ENCODE data around the gene FTCD.
"Not testable (repeated sequence)": the region's sequence is repeated elsewhere in the genome, so short reads cannot be mapped to it uniquely, and the experiment has no call there.

The FTCD gene

DNA sequence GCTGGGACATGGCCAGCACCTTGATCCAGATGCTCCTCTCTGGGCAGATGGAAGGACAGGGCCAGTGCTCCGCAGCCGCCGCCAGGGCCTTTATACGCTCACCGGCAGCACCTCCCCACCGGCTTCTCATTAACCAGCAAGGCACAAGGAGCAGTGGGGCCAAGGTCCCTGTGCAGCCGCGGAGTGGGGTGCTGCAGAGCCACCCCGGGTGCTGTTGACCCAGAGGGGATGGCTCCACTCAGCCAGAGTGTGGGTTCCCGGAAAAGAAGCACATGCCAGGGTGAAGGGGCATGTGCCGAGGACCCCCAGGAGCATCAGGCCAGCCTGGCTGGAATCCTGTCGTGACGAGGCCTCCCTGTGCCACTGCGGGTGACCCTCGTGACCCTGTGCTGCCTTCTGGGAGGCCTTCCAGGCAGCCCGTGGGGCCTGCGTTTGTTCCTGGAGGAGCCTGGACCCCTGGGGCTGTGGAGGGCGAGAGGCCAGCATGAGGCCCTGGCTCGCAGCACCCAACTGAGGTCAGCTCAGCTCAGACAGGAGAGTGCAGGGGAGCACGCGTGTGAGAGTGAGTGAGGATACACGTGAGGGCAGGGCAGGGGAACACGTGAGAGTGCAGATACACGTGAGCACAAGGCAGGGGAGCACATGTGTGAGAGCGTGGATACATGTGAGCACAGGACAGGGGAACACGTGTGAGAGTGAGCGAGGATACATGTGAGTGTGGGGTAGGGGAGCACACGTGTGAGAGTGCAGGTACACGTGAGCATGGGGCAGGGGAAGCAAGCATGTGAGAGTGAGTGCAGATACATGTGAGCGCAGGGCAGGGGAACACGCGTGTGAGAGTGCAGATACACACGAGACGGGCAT, at the start of gene FTCD:
FTCD (minus strand) TSS at position 66 of the 864 bp plus-strand sequence; CDS start at position 10, 56 bp downstream.
- DNase-seq: no peak

GRCh38 chr21:46205166-46205565, 49.8 kb upstream of the FTCD start:
- no peak for DNase-seq

DNA sequence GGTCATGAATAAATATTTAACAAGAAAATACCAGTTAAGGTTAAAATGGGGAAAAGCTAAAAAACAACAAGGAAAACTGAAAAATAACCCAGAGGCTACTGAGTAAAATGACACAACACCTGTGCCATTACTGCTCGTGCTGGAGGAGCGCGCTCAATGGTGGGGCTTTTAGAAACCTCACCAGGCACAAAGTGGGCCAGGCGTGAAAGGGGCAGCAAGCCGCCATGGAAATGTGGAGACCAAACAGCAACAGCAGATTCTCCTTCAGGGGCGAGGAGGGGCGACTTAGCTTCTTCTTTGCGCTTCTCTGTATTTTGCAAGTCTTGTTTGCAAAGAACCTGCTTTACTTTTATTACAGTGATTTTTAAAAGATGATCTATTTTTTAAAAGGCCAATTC, 47.8 kb upstream of the FTCD start:
- DNase-seq: no peak

GRCh38 chr21:46202592-46203202, 47.3 kb upstream of the FTCD start:
- DNase-seq: no peak

- DNase-seq: not testable (repeated sequence)
These were observed 45.8 kb upstream of the FTCD start for GRCh38 chr21:46200877-46201803.

DNA sequence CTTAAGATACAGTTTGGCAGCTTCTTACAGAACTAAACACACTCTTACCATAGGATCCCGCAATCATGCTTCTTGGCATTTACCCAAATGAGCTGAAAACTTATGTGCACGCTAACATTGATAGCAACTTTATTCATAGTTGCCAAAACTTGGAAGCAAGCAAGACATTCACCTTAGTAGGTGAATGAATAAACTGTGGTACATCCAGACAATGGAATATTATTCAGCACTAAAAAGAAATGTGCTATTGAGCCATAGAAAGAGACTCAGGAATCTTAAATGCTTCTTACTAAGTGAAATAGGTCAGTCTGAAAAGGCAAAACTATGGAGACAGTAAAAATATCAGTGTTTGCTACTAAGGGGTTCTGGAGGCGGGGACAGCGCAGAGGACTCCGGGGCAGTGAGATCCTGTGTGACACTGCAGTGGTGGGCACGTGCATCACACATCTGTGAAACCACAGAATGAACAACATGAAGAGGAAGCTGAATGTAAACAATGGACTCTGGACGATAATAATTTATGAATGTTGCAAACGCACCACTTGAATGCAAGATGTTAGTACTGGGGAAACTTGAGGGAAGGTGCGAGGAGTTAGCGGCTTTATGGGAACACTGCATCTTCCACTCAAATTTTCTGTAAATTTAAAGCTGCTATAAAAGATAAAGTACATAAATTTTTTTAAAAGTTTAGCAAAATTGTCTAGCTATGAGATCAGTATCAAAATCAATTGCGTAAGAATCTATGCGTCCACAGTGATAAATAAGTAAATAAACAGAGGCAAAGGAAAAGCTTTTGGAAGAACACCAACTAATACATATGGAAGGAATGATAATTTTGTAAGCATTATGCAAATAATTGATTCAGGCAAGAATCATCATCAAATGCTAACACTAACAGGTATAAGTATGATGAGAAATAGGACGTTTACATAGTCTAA, 44.3 kb upstream of the FTCD start:
- DNase-seq: no peak

DNA sequence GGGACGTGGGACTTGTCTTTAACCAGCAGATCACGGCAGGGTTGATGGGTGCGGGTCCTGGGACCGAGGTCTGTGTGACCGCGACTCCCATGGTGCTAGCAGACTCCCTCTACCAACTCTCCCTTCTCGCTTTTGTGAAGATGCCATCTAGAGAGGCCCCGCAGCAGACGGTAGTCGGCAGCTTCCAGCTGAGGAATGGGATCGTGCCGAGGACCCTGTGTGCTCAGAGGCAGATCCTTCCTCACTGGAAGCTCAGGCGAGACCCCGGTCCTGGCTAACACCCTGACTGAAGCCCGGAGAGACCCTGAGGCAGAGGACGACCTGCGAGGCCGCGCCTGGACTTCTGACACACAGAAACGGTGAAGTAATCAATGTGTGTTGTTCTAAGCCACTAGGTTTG, 41.4 kb upstream of the FTCD start:
- DNase-seq: no peak

- no peak for DNase-seq
These were observed 40.3 kb upstream of the FTCD start for GRCh38 chr21:46195595-46196195.

DNA sequence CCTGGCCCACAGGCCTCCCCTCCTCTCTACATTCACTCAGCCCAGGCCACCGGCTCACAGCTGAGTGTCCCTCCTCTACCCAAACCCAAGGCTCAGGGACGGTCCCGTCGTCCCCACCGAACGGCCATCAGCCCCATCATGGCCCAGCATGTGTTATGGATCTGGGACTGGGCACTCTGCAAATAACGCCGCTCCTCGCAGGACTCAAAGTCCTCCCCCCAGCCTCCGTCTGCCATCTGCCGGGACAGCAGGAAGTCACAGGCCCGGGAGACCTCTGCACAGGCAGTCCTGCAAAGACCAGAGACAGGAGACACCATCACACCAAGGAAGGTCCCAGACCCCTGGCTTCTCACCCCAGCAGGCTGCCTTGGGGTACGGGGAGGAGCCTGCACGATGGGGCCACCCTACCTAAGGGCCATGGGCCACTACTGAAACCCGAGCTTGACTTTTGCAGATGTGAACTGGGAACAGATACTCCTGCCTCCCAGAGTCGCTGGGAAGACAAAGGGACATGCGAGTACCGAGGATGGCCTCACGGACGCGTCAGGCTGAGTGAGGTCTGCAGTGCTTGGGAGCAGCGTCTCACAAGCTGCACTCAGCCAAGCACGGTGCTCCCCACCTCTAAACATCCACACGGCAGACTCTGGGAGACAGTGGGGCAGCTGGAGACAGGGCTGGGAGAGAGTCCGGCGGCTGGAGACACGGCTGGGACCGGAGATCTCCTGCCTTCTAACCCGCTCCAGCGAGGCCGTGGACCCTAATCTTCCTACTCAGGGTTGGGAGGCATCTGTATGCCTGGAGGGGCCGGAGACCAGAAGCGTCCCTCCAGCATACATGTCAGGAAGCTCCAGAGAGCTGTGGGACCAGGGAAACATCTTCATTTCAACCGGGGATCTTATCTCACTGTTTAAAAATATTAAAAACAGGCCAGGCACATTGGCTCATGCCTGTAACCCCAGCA, 39.3 kb upstream of the FTCD start:
- no peak for DNase-seq

DNA sequence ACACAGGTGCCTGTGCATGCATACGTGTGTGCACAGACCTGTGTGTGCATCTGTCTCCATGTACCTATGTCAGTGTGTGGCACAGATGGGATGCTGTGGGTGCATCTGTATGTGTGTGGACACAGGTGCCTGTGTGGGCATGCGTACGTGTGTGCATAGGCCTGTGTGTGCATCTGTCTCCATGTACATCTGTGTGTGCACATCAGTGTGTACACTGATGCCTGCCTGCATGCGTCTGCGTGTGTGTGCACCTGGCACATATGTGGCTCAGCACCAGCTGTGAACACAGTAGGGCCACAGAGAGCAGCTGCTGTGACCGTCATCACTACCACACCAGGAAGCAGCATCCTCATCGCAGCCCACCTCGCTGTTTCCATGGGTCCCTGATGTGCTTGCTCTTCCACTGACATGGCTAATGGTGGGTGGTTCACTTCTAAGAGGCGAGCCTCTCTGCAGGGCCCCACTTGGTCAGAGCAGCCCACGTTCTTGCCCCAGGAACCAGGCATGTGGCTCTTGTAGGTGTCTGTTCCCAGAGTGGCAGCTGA, 38.5 kb upstream of the FTCD start:
- DNase-seq: no peak

DNA sequence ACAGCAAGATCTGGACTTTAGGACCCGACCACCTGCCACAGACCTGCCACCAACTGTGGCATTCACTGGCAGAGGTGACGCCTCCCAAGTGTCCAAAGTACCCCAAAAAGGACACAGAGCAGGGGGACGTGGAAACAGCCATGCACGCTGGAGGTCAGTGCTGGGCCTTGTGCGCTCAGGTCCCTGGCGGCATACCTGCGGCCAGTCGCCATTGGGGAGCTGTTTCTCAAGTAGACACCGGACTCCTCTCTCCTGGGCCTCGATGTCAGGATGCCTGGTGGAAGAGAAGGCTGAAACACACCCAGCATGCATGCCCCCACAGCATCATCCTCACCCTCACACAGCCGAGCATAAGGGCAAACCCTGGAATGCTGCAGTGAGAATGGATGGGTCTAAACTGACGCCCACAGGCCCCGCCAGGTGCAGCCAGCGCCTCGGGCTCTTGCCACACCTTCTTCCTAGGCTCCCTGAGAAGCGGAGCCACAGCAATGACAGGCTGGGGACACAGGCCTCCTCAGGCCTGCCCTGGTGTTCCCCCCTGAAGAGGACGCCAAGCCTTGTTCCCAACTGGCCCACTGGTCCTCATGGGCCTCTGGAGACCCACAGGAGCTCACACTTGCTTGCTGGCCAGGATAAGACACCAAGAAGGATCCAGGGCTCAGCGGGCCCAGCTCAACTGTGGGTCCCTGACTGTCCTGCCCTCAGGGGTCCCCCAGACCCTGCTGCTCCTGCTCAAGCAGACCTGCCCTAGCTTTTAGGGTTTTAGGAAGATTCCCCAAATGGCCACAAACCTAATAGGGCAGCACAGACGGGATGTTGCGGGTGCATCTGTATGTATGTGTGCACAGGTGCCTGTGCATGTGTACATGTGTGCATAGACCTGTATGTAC, 36.6 kb upstream of the FTCD start:
- DNase-seq: no peak

DNA sequence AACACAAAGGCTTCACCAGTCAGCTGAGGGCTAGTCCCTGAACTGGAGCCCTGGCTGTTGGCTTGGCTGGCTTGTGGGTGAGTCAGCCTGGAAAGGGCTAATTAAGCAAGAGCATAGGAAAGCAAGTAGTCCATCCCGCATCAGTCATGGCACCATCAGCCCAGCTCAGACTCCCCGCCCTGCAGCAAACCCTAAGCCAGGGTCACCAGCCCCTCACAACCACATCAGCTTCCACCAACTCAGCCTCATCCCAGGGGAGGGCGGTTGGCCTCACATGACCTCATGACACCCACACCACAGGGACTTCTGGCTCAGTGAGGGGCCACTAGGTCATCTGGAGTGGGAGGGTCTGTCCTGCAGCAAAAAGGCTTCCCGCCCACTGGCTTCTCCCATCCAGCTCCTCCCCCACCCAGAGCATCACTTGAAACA, 35.9 kb upstream of the FTCD start:
- DNase-seq: no peak

DNA sequence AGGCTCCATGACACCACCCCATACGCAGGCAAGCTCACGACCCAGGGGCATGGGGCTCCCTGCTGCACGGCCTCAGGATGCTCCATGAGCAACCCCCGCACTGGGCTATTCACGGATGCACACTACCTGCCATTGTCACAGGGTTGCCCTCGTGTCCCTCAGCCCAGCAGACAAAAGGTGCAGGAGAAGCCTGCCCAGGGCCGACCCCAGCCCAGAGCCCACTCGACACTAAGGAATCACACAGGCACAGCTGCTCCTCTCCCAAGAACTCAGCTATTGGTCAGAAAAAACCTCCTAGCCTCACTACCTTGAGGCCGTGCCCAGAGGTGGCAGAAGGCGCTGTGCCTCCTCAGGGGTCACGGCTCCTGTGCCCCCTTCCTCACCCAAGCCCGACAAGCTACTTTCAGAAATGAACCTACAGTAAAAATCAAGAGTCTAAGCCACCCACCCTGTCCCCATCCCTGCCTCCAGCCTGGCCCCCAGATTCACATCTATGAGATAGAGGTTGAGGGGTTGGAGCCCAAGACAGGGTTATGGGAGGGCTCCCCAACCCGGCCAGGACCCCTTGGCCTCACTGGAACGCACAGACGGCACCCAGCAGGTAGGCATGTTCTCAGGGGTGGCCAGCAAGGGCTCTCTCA, 35.2 kb upstream of the FTCD start:
- DNase-seq: no peak

GRCh38 chr21:46189959-46190490, 34.6 kb upstream of the FTCD start:
- DNase-seq: no peak

GRCh38 chr21:46189213-46189958, 34.0 kb upstream of the FTCD start:
- no peak for DNase-seq

GRCh38 chr21:46188226-46189212, 33.1 kb upstream of the FTCD start:
- DNase-seq: no peak

Measured in NCI-H69 (cell line).